ENCODE results near the gene AGRN.
A peak's percentile ranks its signal among the peaks of the same experiment; 100 is the strongest.

Gene AGRN

GRCh38 chr1:978069-978834, 41.7 kb upstream of the AGRN start:
- peaks cover 4% of the 10 kb centered on the region for H3K36me3 Mint-ChIP-seq (ENCODE audit: low read depth)
- peak overlapping the region; percentile 44 to 49 (median 46) for H3K4me3 Mint-ChIP-seq
- no peak for TF ChIP-seq CTCF (IDR thresholded peaks at IDR 0.05; ENCODE audit: unreplicated experiment in 3 of 3)
- peaks cover 31% of the 10 kb centered on the region for H3K27me3 Mint-ChIP-seq (ENCODE audit: low read depth)
- H3K9me3 Mint-ChIP-seq, result peaks cover 3% of the 10 kb centered on the region
- no peaks in the 10 kb centered on the region for H3K4me1 Mint-ChIP-seq
- H3K27ac Mint-ChIP-seq, result no peak overlapping the region

GRCh38 chr1:978835-979743, 40.8 kb upstream of the AGRN start:
- no peak for TF ChIP-seq CTCF (IDR thresholded peaks at IDR 0.05; ENCODE audit: unreplicated experiment in 3 of 3)
- no peak overlapping the region for H3K27ac Mint-ChIP-seq
- no peak overlapping the region for H3K4me3 Mint-ChIP-seq
- peaks cover 3% of the 10 kb centered on the region for H3K9me3 Mint-ChIP-seq
- H3K4me1 Mint-ChIP-seq, result no peaks in the 10 kb centered on the region
- peaks cover 4% of the 10 kb centered on the region for H3K36me3 Mint-ChIP-seq (ENCODE audit: low read depth)
- peaks cover 38% of the 10 kb centered on the region for H3K27me3 Mint-ChIP-seq (ENCODE audit: low read depth)

GRCh38 chr1:979744-980072, 40.2 kb upstream of the AGRN start:
- H3K4me1 Mint-ChIP-seq, result no peaks in the 10 kb centered on the region
- no peak overlapping the region for H3K27ac Mint-ChIP-seq
- peaks cover 4% of the 10 kb centered on the region for H3K36me3 Mint-ChIP-seq (ENCODE audit: low read depth)
- peaks cover 3% of the 10 kb centered on the region for H3K9me3 Mint-ChIP-seq
- TF ChIP-seq CTCF (IDR thresholded peaks at IDR 0.05; ENCODE audit: unreplicated experiment in 3 of 3), result no peak
- H3K4me3 Mint-ChIP-seq, result no peak overlapping the region
- peaks cover 33% of the 10 kb centered on the region for H3K27me3 Mint-ChIP-seq (ENCODE audit: low read depth)

GRCh38 chr1:980137-980571, 39.8 kb upstream of the AGRN start:
- Mint-ChIP-seq H3K9me3 (peaks cover 3% of the 10 kb centered on the region), H3K4me1 (no peaks in the 10 kb centered on the region), H3K27me3 (ENCODE audit: low read depth) (peaks cover 33% of the 10 kb centered on the region), H3K4me3 (no peak overlapping the region), H3K27ac (no peak overlapping the region), H3K36me3 (ENCODE audit: low read depth) (peaks cover 4% of the 10 kb centered on the region)
- no peak for TF ChIP-seq CTCF (IDR thresholded peaks at IDR 0.05; ENCODE audit: unreplicated experiment in 3 of 3)

- Mint-ChIP-seq H3K4me3 (no peak overlapping the region), H3K27me3 (ENCODE audit: low read depth) (peaks cover 35% of the 10 kb centered on the region), H3K4me1 (peaks cover 6% of the 10 kb centered on the region), H3K36me3 (ENCODE audit: low read depth) (peaks cover 4% of the 10 kb centered on the region), H3K9me3 (peaks cover 3% of the 10 kb centered on the region), H3K27ac (no peak overlapping the region)
- no peak for TF ChIP-seq CTCF (IDR thresholded peaks at IDR 0.05; ENCODE audit: unreplicated experiment in 3 of 3)
These were observed 39.1 kb upstream of the AGRN start for GRCh38 chr1:980602-981395.

All from nephron (organoid).